Activated effector memory CD4-positive, alpha-beta T cell treated with anti-CD3 and anti-CD28 coated beads, Interleukin-2, amount 50 U/mL, for 16 hours (primary cell): ENCODE measurements around the gene ITGB2.

Experiments
- DNase-seq: peaks from one replicate; pipeline ENCODE4 v3.0.0-alpha.2; 2020

Gene ITGB2

DNA sequence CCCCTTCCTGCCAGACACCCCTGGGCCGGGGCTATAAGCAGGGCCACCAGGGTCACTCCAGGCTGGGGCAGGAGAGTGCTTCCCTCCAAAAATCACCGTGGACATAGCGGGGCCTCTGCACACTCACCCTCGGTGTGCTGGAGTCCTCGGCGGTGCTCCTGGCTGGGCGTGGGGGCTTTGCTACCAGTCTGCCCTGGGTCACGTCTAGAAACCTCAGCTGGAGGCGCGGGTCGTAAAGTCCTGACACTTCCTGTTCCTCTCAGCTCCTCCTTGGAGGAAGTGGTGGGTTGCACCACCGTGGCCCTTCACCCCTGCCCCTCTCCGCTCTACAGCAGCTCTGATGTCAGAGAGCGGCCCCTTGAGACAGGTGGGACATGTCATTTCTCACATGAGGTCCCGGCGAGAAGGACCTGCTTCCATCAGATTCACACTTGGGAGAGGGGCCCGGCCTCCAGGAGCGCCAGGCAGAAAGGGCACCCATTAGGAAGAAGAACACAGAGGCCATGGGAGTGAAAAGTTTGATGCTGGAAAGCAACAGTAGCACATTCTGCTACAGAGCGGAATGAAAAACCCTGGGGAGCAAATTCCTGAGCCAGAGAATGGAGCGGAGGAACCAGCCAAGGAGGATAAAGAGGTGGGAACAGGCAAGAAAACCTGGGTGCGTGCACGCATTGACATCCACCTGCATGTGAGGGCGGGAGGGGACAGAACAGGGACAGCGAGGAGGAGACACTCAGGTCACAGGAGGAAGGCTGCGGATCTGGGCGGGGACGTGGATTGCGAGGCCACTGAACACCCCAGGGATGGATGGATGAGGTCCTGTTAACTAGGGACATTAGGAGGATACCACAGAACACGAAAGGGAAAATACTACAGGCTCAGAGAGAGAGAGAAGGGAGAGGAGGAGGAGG is at the start of gene ITGB2:
Gene ITGB2 (minus strand): TSS at position 206 of the 911 bp plus-strand sequence. CDS start 10,117 bp downstream, outside the sequence.
- peak; percentile 84 for DNase-seq

DNA sequence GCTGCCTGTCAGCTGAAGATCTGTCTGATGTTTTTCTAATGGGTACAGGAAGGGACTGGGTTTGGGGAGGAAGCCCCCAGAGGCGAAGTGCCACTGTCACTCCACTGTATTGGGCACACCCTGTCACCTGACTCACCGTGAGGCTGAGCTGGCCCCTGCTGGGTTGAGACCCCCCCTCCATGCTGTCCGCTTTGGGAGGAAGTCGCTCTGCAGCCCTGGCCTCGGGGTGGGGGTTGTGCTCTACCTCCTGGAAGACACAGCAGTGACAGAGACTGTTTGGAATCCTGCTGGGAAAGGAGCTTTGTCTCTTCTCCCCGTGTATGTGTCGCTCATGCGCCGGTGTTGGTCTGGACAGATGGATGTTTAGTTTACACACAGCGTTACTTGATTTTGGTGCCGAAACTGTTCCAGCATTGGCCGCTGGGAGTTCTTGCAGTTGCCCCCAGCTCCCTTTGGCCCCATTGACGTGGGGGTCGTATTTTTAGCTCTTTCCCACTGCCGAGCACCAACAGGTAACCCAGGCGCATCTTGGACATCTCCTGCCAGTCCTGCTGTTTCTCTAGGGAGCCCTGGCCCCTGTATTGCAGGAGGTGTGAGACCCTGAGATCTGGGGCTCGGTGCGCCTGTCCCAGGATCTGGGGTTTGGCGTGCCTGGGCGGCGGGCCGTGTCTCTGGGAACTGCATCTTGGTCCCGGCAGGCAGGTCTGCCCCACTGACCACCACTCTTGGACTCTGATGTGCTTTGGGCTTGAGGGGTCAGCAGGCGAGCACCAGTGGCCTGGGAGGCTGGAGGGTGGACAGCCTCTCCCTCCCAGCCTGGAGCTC is 49.4 kb upstream of the ITGB2 start:
- DNase-seq: no peak

DNA sequence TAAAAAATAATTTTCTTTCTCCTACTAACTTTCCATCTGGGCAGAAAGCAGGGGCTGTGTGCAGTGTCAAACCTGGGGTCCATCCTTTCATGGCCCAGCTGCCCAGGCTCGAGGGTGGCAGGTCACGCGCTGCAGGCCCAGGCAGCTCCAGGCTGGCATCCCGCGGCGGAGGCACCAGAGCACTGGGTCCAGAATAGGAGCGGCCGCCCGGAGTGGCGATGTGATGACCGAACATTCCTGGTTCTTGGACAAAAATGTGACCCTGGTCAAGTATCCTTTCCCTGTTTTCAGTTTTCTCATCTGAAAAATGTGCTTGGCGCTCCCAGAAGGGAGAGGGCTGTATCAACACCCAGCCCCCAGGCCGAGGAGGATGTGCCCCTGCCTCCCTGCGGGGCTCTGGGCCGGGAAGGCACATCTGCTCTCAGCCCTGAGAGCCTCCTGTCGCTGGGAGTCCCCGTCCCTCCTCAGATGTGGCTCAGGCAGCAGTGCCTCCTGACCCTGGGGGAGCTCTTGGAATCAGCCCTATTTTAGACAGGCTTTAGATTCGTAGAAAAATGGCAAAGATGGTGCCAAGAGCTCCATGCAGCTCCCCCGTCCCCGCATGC is 48.5 kb upstream of the ITGB2 start:
- no peak for DNase-seq

DNA sequence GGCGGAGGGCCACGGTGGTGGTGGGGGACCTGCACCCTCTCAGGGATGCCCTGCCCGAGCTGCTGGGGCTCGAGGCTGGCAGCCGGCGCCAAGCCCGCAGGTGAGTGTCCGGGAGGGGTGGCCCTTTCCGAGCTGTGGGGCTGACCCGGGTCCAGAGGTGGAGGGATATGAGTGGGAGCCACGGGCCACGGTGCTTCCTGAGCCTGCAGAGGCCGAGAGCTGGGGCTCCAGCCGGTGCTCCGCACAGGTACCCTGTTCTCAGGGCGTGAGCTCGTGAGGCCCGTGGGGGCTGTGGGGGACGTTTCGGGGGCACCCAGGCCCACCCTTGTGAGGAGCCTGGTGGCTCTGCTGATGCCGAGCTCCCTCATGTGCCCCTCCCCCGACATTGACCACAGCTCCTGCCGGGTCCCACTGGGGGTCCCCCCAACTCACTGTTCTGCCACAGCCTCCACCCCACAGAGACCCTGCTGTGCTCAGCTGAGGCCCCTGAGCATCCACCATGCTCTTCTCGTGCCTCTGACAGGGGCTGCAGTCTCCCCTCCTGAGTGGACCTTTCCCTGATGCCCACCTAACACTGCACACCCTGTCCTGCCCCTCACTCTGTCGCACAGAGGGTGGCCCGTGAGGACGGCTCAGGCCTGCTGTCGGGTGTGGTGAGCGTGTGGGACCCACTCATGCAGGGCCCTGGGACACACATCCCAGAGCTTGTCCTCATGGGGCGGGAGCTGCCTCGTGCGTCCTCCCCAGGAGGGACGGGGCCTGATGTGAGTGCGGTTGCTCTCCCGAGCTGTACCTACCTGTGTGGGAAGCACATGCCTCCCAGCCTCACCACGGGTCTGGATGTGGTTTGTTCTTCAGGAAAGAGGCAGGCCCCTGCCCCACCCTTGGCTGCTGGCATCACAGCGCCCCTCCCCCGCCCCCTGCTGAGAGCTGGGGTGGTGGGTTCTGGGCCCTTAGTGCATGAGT is 46.7 kb upstream of the ITGB2 start:
- no peak for DNase-seq

DNA sequence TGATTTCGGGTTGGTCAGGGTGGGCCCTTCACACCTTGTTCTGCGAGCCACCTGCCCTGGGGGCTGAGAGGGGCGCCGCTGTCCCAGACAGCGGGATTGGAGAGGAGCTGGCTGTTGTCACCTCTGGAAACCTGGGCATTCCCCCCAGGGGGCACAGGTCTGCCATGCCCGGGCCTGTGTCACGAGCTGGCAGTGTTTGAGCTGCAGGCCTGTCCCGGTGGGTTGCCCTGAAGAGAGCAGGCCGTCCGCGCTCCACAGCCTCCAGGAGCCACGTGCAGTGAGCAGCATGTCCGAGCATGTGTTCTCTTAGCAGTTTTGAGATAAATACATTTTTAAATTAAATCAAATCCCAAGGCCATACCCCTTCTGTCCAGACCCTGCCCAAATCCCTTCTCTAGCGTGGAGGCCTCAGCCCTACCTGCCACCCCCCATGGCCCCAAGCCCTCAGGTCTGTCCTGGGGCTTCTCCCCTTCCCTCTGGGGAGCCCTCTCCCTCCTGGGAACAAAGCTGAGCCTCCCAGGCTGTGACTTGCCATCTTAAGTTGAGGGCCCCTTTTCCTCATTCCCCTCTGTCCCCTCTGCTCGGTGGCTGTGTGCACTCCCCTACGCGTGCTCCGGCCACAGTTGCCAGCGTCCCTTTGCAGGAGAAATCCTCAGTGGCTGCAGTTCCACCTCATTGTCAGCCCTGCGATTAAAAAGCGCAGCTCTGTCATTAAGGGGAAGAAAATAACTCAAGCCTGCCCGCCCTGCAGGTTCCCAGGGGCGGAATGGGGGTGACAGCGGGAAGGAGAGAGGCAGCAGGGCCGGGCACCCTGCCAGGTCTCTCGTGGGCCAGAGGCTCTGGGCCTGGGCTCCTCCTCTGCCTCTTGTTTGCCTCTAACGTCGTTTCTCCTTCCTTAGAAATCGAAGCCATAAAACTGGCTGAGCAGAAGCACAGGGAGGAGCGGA is 45.7 kb upstream of the ITGB2 start:
- no peak for DNase-seq

DNA sequence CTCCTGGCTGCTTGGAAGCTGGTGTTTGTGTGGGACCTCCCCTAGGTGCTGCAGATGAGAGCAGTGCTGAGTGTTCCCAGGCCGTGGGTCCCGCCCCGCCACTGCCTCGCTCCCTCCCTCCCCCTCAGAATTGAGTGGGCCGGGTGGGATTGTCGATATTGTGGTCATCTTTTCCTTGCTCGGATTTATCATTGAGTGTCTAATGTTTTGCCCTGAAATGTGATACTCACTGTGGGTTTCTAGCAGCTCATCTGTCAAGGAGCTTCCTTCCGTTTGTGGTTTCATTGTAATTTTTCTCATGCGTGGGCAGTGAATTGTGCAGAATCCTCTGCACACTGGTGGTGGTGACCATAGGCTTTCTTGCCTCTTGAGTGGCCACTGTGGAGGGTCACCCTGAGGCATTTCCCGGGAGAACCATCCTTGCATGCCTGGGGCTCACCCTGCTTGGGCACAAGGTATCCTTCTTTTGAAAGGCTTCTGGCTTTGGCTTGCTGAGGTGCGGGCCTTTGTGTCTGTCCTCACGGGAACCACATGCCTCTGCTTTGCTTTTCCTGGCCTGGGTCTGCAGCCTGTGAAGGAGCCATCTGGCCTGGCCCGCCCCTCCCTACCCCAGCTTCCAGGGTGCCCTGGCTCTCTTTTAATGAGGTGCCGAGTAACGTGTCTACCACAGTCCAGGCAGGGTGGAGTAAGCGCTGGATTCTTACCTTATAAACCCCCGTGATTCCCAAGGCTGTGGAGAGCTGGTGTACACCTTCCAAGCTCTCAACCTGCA is 44.7 kb upstream of the ITGB2 start:
- DNase-seq: peak; percentile 71

DNA sequence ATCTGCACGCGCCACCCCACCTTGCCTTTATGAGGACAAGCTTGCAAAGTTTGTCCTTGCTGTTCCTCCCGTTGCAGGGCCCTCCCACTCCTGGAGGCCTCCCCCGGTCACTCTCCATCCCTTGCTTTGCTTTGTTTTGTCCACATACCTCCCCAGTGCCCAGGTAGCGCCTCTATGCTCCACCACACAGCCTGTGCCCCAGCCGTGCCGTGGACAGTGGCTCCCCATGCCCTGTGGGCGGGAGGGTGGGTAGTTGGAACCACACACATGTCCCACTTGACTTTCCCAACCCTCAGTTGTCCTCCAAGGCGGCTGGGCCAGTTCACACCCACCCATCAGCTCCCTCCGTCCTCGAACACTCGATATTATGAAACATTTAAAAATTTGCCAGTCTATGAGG is 43.7 kb upstream of the ITGB2 start:
- DNase-seq: no peak

DNA sequence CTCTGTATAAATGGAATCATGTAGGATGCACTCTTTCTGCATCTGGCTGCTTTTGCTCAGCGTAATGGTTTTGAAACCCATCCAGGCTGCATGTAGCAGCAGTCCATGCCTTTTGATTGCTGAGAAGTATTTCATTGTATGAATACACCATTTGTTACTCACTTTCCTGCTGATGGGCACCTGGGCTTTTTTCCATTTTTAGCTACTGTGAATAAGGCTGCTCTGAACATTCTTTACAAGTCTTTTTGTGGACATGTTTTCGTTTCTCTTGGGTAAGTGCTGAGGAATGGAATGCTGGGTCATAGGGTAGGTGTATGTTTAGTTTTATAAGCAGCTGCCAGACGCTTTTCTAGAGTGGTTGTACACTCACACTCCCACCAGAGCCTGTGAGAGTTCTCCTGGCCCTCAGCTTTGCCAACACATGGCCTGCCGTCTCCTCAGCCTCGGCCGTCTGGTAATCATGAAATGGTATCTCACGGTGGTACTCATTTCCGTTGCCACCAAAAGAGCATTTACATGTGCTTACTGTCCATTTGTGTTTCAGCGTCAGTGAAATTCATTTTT is 41.8 kb upstream of the ITGB2 start:
- DNase-seq: no peak

DNA sequence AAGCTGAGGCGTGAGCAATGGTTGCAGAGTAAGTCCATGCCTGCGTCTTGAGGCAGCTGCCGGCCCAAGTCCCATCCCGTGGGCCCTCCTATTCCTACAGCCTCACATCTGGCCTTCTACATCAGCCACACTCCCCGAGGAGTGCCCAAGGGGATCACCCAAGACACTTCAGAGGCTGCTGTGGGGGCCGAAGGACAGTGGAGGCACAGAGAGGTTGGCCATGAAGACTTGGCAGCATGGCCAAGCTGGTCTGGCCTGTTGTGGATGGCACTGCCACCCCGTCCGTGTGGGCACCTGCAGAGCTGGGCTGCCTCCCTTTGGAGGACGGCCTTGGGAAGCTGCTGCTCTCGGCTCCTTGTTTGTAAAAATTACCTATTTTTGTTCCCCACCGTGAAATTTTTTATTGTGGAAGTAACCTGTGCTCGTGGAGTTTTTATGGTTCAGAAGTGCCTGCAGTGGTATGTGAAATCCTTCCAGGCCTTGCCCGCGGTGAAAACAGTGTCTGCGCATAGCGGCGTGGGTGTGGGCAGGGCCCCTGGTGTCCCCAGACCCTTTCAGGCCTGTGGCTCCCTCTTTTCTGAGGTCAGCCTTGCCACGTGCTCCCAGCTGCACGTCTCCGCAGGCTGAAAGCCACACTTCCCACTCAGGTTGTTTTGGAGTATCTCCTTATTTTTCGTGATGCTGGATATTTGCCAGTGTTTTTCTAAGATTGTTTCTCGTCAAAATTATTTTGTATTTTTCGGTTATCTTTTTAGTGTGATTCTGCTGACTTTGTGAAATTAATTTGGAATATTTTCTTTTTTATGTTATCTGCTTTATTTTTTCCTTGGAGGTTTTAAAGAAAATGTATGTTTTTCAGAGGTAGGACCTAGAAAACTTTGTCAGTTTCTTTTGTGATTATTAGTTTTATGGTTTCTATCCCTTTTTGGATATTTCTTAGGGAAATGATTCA is 39.7 kb upstream of the ITGB2 start:
- no peak for DNase-seq

DNA sequence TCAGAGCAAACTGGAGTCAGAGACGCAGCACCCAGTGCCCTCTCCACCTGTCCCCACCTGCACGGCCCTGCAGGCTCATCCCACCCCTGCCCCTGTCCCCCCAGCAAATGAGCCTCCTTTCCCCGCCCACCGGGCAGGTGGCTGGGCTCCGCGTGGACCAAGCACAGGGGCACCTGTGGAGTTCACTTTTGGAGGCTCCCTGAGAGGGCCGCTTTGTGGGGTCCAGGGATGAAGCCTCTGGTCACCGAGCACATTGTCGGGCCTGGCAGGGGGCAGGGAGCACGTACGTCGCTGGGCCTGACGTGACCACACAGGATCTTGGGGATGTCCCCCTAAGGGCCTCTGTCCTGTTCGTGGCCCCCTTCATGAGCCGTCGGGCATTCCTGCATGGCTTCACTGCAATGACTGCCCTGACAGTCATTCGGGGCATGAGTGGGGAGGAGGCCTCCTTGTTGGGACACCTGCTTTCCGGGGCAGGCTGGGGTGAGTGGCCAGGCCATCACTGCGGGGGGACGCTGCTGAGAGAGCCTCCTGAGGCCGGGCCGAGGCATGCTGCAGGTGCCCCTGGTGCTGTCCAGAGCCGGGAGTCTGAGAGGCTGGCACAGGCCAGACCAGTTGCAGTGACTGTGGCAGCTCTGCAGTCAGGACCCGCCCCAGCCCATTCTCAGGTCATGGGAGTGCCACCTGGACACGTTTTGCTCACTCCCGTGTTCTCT is 38.8 kb upstream of the ITGB2 start:
- no peak for DNase-seq

DNA sequence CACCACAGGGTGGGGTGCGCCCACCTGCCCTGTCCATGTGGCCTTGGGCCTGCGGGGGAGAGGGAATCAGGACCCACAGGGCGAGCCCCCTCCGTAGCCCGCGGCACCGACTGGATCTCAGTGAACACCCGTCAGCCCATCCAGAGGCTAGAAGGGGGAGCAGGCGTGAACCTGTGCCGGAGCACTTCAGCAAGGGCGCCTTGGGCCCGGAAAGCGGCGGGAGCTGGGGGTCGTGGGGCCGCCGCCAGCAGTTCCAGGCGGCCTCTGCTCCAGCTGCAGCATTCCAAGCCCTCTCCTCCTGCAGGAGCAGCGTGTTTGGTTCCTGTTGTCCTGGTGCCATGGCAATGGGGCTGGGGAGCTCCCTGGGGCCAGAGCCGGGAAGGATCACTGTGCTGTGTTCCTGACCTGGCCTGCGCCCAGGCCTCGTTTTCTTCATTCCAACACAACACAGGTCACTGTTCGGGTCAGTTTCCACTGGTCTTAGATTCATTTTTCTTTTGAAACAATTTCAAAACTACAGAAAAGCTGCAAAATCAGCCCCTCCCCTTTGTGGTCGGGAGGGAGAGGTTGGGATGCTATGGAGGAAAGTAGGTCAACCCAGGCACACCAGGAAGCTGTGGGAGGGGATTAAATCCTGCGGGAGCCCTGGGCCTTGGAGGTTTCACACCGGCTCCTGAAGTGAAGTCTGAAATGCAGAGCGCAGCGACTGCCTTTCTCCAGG is 37.9 kb upstream of the ITGB2 start:
- no peak for DNase-seq

DNA sequence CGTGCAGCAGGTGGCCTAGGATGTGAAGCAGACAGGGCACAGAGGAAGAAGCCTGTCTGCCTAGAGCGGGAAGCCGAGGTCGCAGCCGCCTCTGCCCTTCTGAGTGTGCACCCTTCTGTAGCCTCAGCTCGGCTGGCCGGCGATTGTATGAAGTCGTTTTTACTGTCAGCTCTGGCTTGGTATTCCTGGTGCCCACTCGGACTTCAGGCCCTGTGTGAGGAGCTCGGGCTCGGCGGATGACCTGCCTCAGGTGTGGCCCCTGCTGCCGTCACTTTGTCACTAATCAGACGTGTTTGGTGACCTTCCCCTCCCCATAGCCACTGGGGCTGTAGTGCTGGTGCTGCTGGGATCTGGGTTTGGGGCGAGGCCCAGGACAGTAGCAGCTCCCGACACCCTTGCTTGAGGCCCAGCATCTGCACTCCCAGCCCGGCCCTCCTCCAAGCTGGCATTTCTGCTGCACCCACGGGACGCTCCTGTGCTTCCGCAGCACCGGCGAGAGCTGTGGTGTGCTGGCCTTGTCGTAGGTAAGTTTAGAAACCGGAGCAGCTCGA is 37.3 kb upstream of the ITGB2 start:
- no peak for DNase-seq

DNA sequence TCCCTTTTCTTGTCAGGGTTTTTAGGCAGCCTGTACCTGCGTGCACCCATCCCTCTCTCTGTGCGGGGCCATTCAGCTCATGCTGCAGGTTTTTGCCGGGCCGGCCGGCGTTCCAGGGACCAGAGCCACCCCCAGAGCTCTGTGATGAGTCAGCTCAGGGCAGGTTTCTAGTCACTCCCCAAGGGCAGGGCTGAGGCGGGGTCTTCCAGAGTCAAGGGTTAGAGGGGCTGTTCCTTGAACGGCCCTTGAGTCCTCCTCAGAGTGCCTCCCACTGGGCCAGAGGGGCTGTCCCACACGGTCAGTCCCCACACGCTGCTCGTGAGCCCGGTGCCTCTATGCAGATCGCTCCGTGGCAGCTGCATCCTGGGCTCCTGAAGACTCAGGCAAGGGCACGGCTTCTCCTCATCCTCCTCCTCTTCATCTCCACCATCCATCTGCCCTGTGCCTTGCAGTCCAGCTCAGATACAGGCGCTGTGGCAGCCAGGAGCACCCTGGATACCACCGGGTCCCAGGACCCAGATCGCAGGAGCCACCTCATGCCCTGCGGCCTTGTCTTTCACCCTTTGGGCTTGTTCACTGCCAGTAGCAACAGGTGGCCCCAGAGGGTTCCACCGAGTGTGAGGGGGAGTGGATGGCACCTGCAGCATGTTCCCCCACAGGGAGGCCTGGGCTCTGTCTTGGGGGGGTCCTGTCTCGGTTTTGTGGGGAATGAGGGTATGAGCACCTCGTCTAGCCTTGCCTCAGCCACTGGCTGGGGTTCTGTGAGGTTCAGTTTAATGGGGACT is 36.5 kb upstream of the ITGB2 start:
- no peak for DNase-seq

DNA sequence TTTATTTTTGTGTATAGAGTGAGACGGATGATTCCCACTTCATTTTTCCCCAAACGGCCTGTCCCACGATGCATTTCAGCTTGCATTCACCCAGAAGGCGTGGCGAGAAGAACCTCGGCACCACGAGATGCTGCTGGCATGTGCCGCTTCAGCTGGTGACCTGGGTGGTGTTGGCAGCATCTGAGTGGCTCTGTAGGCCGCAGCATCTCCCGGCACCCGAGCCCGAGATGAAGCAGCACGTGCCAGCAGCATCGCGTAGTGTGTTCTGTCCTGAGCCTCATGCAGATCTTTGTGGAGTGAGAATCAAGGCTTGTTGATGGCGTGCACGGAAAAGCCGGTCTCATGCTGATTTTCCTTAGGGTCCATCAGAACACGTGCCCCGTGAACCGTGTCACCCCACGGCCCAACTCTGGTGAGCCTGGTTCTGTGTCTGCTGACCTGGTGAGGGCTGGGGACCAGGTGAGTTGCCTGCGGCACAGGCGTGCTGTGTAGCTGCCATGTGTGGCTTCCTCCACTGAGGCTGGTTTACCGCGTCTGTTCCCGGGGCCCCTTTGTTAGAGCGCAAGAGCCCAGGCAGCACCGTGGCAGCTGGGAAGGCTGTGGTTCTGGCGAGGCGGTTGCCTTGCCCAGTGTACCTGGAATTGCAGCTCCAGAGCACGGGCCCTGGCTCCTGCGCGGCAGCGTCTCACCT is 35.8 kb upstream of the ITGB2 start:
- no peak for DNase-seq

DNA sequence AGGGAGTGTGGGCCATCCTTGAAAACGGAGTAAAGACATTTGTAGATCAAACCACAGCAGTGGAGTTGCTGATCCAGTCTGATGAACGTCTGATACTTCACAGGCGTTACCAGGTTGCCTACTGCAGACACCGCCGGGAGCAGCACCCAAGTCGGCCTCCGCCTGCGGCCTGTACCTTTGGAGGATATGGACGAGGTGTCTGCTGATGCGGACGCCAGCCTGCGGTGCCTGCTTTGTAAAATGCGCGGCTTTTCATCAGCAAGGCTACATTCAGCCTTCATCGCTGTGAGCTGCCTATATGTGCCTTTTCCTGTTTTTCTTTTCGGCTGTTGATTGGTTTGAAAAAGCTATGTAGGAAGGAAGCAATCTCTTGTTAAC is 35.1 kb upstream of the ITGB2 start:
- DNase-seq: no peak
